ENCODE results near the gene KRT9. TPM values are rescaled to one million over a fixed set of nuclear protein-coding genes. Genes with fewer than 3 reads are reported as not detected.

The KRT9 gene
- total RNA-seq, 1 donor from 2014 or later = not detected

GRCh38 chr17:41561554-41561953, 10.3 kb downstream of the KRT9 start:
- no peak for DNase-seq (ENCODE audit: low read depth)
- no peak for TF ChIP-seq CTCF (conservative IDR thresholded peaks at IDR 0.05; ENCODE audit: low read depth, low read length)
- H3K4me3 ChIP-seq (ENCODE audit: low read depth, low read length) = no peak overlapping the region

GRCh38 chr17:41559548-41559947, 12.3 kb downstream of the KRT9 start:
- no peak for TF ChIP-seq CTCF (conservative IDR thresholded peaks at IDR 0.05; ENCODE audit: low read depth, low read length)
- no peak overlapping the region for H3K4me3 ChIP-seq (ENCODE audit: low read depth, low read length)
- DNase-seq (ENCODE audit: low read depth) = no peak

- no peak for DNase-seq (ENCODE audit: low read depth)
- no peak overlapping the region for H3K4me3 ChIP-seq (ENCODE audit: low read depth, low read length)
- TF ChIP-seq CTCF (conservative IDR thresholded peaks at IDR 0.05; ENCODE audit: low read depth, low read length) = no peak
Observed at GRCh38 chr17:41556931-41557330, 14.9 kb downstream of the KRT9 start.

GRCh38 chr17:41556306-41556705, 15.6 kb downstream of the KRT9 start:
- H3K4me3 ChIP-seq (ENCODE audit: low read depth, low read length) = no peak overlapping the region
- TF ChIP-seq CTCF (conservative IDR thresholded peaks at IDR 0.05; ENCODE audit: low read depth, low read length) = no peak

GRCh38 chr17:41555105-41555887, 16.6 kb downstream of the KRT9 start:
- no peak for TF ChIP-seq CTCF (conservative IDR thresholded peaks at IDR 0.05; ENCODE audit: low read depth, low read length)
- H3K4me3 ChIP-seq (ENCODE audit: low read depth, low read length) = no peak overlapping the region
- DNase-seq (ENCODE audit: low read depth) = no peak

More at GRCh38 chr17:41556306-41556705, 15.6 kb downstream of the KRT9 start:
- no peak for DNase-seq (ENCODE audit: low read depth)

GRCh38 chr17:41553987-41554680, 17.7 kb downstream of the KRT9 start:
- DNase-seq (ENCODE audit: low read depth) = no peak
- H3K4me3 ChIP-seq (ENCODE audit: low read depth, low read length) = no peak overlapping the region
- TF ChIP-seq CTCF (conservative IDR thresholded peaks at IDR 0.05; ENCODE audit: low read depth, low read length) = no peak
